NB4 (cell line): ENCODE results near the gene APOC4.

Experiments used
- DNase-seq: peaks from one replicate; pipeline ENCODE4 v3.0.0; 2010; ENCODE audit warnings: low read depth
- H3K4me3 ChIP-seq: one replicate; pipeline ENCODE4 v1.5.1; 2011; ENCODE audit warnings: mild to moderate bottlenecking, low read depth, low read length, moderate library complexity
- MYC ChIP-seq: IDR thresholded peaks from 2 replicates; pipeline ENCODE4 v1.6.1; 2011; ENCODE audit warnings: low read depth, low read length
- POLR2A ChIP-seq: IDR thresholded peaks from 2 replicates; pipeline ENCODE4 v1.6.1; 2011; ENCODE audit warnings: mild to moderate bottlenecking; ENCODE audit not compliant: insufficient read length; ENCODE audit errors: extremely low read depth
- TF ChIP-seq, protein P1 (sequence below): IDR thresholded peaks from one replicate; pipeline ENCODE4 v1.5.1; 2012; ENCODE audit warnings: low read depth, low read length
- TF ChIP-seq, protein P2 (sequence below): IDR thresholded peaks from 2 replicates; pipeline ENCODE4 v1.6.1; 2011; ENCODE audit warnings: low read depth, low read length

Gene APOC4

DNA sequence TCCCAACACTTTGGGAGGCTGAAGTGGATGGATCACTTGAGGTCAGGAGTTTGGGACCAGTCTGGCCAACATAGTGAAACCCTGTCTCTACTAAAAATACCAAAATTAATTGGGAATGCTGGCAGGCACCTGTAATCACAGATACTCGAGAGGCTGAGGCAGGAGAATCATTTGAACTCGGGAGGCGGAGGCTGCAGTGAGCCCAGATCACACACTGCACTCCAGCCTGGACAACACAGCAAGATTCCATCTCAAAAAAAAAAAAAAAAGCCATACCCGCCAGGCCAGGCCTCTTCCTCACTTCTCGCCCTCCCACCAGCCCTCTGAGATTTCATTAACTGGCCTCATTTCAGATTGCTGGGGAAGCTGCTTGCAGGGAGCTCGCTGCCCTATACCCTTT, 51.5 kb downstream of the APOC4 start:
- no peak overlapping the region for H3K4me3 ChIP-seq
- DNase-seq = no peak
- TF ChIP-seq MYC (no peak), POLR2A (no peak)
- TF ChIP-seq, protein P1, sequence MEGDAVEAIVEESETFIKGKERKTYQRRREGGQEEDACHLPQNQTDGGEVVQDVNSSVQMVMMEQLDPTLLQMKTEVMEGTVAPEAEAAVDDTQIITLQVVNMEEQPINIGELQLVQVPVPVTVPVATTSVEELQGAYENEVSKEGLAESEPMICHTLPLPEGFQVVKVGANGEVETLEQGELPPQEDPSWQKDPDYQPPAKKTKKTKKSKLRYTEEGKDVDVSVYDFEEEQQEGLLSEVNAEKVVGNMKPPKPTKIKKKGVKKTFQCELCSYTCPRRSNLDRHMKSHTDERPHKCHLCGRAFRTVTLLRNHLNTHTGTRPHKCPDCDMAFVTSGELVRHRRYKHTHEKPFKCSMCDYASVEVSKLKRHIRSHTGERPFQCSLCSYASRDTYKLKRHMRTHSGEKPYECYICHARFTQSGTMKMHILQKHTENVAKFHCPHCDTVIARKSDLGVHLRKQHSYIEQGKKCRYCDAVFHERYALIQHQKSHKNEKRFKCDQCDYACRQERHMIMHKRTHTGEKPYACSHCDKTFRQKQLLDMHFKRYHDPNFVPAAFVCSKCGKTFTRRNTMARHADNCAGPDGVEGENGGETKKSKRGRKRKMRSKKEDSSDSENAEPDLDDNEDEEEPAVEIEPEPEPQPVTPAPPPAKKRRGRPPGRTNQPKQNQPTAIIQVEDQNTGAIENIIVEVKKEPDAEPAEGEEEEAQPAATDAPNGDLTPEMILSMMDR = no peak
- TF ChIP-seq, protein P2, sequence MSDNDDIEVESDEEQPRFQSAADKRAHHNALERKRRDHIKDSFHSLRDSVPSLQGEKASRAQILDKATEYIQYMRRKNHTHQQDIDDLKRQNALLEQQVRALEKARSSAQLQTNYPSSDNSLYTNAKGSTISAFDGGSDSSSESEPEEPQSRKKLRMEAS = no peak

DNA sequence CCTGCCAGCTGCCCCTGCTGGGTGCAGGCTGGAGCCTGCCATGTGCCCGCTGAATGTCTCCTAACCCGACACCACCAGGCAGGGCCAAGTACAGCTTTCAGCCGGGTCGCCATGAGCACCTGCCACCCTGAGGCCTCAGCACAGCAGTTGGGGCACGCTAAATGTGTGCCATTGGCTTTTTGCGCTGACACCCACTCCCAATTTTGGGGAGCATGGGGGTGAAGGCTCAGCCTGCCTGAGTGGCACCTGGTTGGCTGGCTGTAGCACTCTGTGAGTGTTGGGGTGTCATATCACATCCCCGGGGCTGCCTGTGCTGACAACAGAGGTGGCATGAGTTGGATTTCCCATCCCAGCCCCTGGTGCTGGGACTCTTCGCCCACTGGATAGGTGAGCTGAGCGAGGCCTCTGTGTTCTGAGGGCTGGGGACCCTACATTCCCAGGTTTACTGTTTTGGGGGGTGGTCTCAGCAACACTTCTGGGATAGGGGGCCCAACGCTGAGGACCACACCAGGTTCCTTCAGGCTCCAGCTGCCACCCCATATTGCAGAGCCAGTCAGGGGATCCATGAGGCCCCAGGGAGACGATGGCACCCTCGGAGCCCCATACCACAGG, 52.0 kb downstream of the APOC4 start:
- DNase-seq = no peak
- no peak overlapping the region for H3K4me3 ChIP-seq
- TF ChIP-seq, protein P1 = no peak
- TF ChIP-seq, protein P2 = no peak
- TF ChIP-seq MYC (no peak), POLR2A (no peak)
